Astrocyte (in vitro differentiated cells and primary cell): ENCODE results near the gene PIGR. TPM values are rescaled to one million over a fixed set of nuclear protein-coding genes. Genes with fewer than 3 reads are reported as not detected.

ENCODE experiments used
- DNase-seq: peaks from one replicate; pipeline ENCODE4 v3.0.0-alpha.2; 2010; ENCODE audit warnings: low read depth
- FAIRE-seq: peaks from 2 replicates; lab custom pipeline; 2011; peaks lifted over from hg19 to GRCh38; lab: Jason Lieb, UNC
- H2AFZ ChIP-seq: 2 replicates; pipeline ENCODE4 v1.6.0; 2012; ENCODE audit warnings: low read depth, low read length, inconsistent platforms
- H3K27ac ChIP-seq: 2 replicates; pipeline ENCODE4 v1.5.1; 2011; ENCODE audit warnings: low read depth, low read length, inconsistent platforms
- H3K27me3 ChIP-seq: 2 replicates; pipeline ENCODE4 v1.6.0; 2011; ENCODE audit warnings: low read length, inconsistent platforms; ENCODE audit not compliant: insufficient read depth
- H3K36me3 ChIP-seq: 2 replicates; pipeline ENCODE4 v1.5.1; 2011; ENCODE audit warnings: low read length, inconsistent platforms; ENCODE audit not compliant: insufficient read depth
- H3K4me1 ChIP-seq: 2 replicates; pipeline ENCODE4 v1.5.1; 2011; ENCODE audit warnings: low read length, inconsistent platforms; ENCODE audit not compliant: insufficient read depth
- H3K4me2 ChIP-seq: 2 replicates; pipeline ENCODE4 v1.6.0; 2012; ENCODE audit warnings: low read length, inconsistent platforms
- H3K4me3 ChIP-seq: 2 replicates; pipeline ENCODE4 v1.5.1; 2011; ENCODE audit warnings: low read depth, mild to moderate bottlenecking, low read length, inconsistent platforms; ENCODE audit not compliant: insufficient read depth
- H3K79me2 ChIP-seq: 2 replicates; pipeline ENCODE4 v1.6.0; 2012; ENCODE audit warnings: mild to moderate bottlenecking, low read length, inconsistent platforms; ENCODE audit not compliant: insufficient read depth
- H3K9ac ChIP-seq: 2 replicates; pipeline ENCODE4 v1.6.0; 2012; ENCODE audit warnings: mild to moderate bottlenecking, low read length, inconsistent platforms
- H3K9me3 ChIP-seq: 2 replicates; pipeline ENCODE4 v1.5.1; 2012; ENCODE audit warnings: low read depth, mild to moderate bottlenecking, low read length, inconsistent platforms; ENCODE audit not compliant: insufficient read depth
- H4K20me1 ChIP-seq: 2 replicates; pipeline ENCODE4 v1.6.0; 2012; ENCODE audit warnings: low read length, inconsistent platforms; ENCODE audit not compliant: insufficient read depth
- H3K27ac Mint-ChIP-seq: one replicate; pipeline ENCODE4 v1.8.0; 2021; ENCODE audit warnings: mild to moderate bottlenecking, mixed read lengths; ENCODE audit not compliant: unreplicated experiment
- H3K27me3 Mint-ChIP-seq: one replicate; pipeline ENCODE4 v1.8.0; 2021; ENCODE audit warnings: low read depth, mixed read lengths; ENCODE audit not compliant: unreplicated experiment
- H3K36me3 Mint-ChIP-seq: one replicate; pipeline ENCODE4 v1.8.0; 2021; ENCODE audit warnings: low read depth, mixed read lengths; ENCODE audit not compliant: unreplicated experiment
- H3K4me1 Mint-ChIP-seq: one replicate; pipeline ENCODE4 v1.8.0; 2021; ENCODE audit warnings: low read depth, mixed read lengths; ENCODE audit not compliant: unreplicated experiment
- H3K4me3 Mint-ChIP-seq: one replicate; pipeline ENCODE4 v1.8.0; 2021; ENCODE audit warnings: mild to moderate bottlenecking, moderate library complexity, mixed read lengths; ENCODE audit not compliant: unreplicated experiment
- H3K9me3 Mint-ChIP-seq: one replicate; pipeline ENCODE4 v1.8.0; 2021; ENCODE audit warnings: mild to moderate bottlenecking, mixed read lengths; ENCODE audit not compliant: unreplicated experiment
- CTCF ChIP-seq: IDR thresholded peaks from 2 replicates; pipeline ENCODE4 v1.5.1; 2011; ENCODE audit warnings: low read depth, mild to moderate bottlenecking, inconsistent platforms, low read length, moderate library complexity; ENCODE audit not compliant: insufficient read depth
- EZH2 ChIP-seq: IDR thresholded peaks from 2 replicates; pipeline ENCODE4 v1.6.1; 2012; ENCODE audit warnings: mild to moderate bottlenecking, low read length, inconsistent platforms; ENCODE audit not compliant: insufficient read depth
- total RNA-seq: library from RNA; stranded (reverse); gene quantifications from 2 replicates; pipeline ENCODE4 v1.2.1, GENCODE V29; 2021

The PIGR gene
- total RNA-seq, 1 donor from 2014 or later = not detected

GRCh38 chr1:206885341-206886060 lies 60.8 kb downstream of the PIGR start:
- peaks cover 6% of the 10 kb centered on the region for H3K9me3 Mint-ChIP-seq
- no peak overlapping the region for H3K4me3 Mint-ChIP-seq
- Histone ChIP-seq H2AFZ (no peak overlapping the region), H3K79me2 (no peaks in the 10 kb centered on the region), H4K20me1 (no peaks in the 10 kb centered on the region), H3K36me3 (no peaks in the 10 kb centered on the region), H3K27me3 (peaks cover 5% of the 10 kb centered on the region), H3K9ac (no peak overlapping the region), H3K4me1 (peaks cover 4% of the 10 kb centered on the region), H3K4me3 (no peak overlapping the region), H3K27ac (no peak overlapping the region), H3K9me3 (no peaks in the 10 kb centered on the region), H3K4me2 (no peak overlapping the region)
- H3K36me3 Mint-ChIP-seq = no peaks in the 10 kb centered on the region
- no peak overlapping the region for H3K27ac Mint-ChIP-seq
- FAIRE-seq (no peak), DNase-seq (no peak)
- TF ChIP-seq CTCF = no peak
- TF ChIP-seq EZH2 = no peak
- peaks cover 13% of the 10 kb centered on the region for H3K4me1 Mint-ChIP-seq
- H3K27me3 Mint-ChIP-seq = peaks cover 16% of the 10 kb centered on the region

- Histone ChIP-seq H4K20me1 (no peaks in the 10 kb centered on the region), H3K9ac (no peak overlapping the region), H3K4me3 (no peak overlapping the region), H3K27ac (no peak overlapping the region), H3K27me3 (peaks cover 5% of the 10 kb centered on the region), H3K4me2 (no peak overlapping the region), H3K4me1 (no peaks in the 10 kb centered on the region), H2AFZ (no peak overlapping the region), H3K36me3 (no peaks in the 10 kb centered on the region), H3K9me3 (no peaks in the 10 kb centered on the region), H3K79me2 (no peaks in the 10 kb centered on the region)
- H3K27ac Mint-ChIP-seq = no peak overlapping the region
- H3K9me3 Mint-ChIP-seq = peaks cover 4% of the 10 kb centered on the region
- no peak for DNase-seq
- H3K27me3 Mint-ChIP-seq = peaks cover 16% of the 10 kb centered on the region
- H3K4me1 Mint-ChIP-seq = peaks cover 5% of the 10 kb centered on the region
- no peak overlapping the region for H3K4me3 Mint-ChIP-seq
- no peak for TF ChIP-seq CTCF
- no peak for TF ChIP-seq EZH2
- FAIRE-seq = no peak
- no peaks in the 10 kb centered on the region for H3K36me3 Mint-ChIP-seq
Observed at GRCh38 chr1:206883876-206884275, 62.4 kb downstream of the PIGR start.

- Mint-ChIP-seq H3K4me3 (no peak overlapping the region), H3K27ac (no peak overlapping the region), H3K9me3 (peaks cover 5% of the 10 kb centered on the region), H3K27me3 (peaks cover 16% of the 10 kb centered on the region), H3K36me3 (no peaks in the 10 kb centered on the region), H3K4me1 (peaks cover 5% of the 10 kb centered on the region)
- Histone ChIP-seq H2AFZ (no peak overlapping the region), H3K79me2 (no peaks in the 10 kb centered on the region), H3K9me3 (no peaks in the 10 kb centered on the region), H3K4me2 (no peak overlapping the region), H3K9ac (no peak overlapping the region), H3K4me3 (no peak overlapping the region), H3K27ac (no peak overlapping the region), H3K4me1 (no peaks in the 10 kb centered on the region), H3K27me3 (peaks cover 5% of the 10 kb centered on the region), H4K20me1 (no peaks in the 10 kb centered on the region), H3K36me3 (no peaks in the 10 kb centered on the region)
- TF ChIP-seq CTCF = no peak
- DNase-seq = no peak
- FAIRE-seq = no peak
Observed at GRCh38 chr1:206883160-206883559, 63.1 kb downstream of the PIGR start.
